CD4-positive, alpha-beta T cell treated with Interleukin-2 at 100 ng/mL for 4 hours (primary cell): Measurements from ENCODE around the gene HYOU1.
"Not testable (repeated sequence)": the region's sequence is repeated elsewhere in the genome, so short reads cannot be mapped to it uniquely, and the experiment has no call there.

Experiments used
- DNase-seq: peaks from one replicate; pipeline ENCODE4 v3.0.0-alpha.2; 2020; ENCODE audit warnings: low spot score

The HYOU1 gene

GRCh38 chr11:119046489-119046888, 10.5 kb downstream of the HYOU1 start:
- no peak for DNase-seq

GRCh38 chr11:119044708-119045107, 12.3 kb downstream of the HYOU1 start:
- no peak for DNase-seq

- DNase-seq: no peak
Measured at GRCh38 chr11:119042927-119043326, 14.1 kb downstream of the HYOU1 start.

GRCh38 chr11:119041821-119042514, 15.0 kb downstream of the HYOU1 start:
- no peak for DNase-seq

- not testable (repeated sequence) for DNase-seq
Measured at GRCh38 chr11:119039471-119039870, 17.5 kb downstream of the HYOU1 start.

- DNase-seq: no peak
Measured at GRCh38 chr11:119038884-119039283, 18.1 kb downstream of the HYOU1 start.

- DNase-seq: no peak
Measured at GRCh38 chr11:119034813-119035212, 22.2 kb downstream of the HYOU1 start.

GRCh38 chr11:119033421-119033820, 23.6 kb downstream of the HYOU1 start:
- DNase-seq: not testable (repeated sequence)

- DNase-seq: no peak
Measured at GRCh38 chr11:119031912-119032280, 25.1 kb downstream of the HYOU1 start.

GRCh38 chr11:119030329-119031047, 26.5 kb downstream of the HYOU1 start, which contains the start of gene SLC37A4:
SLC37A4 (minus strand) TSS chr11:119030877.
- DNase-seq: peak; percentile 100

- no peak for DNase-seq
Measured at GRCh38 chr11:119030029-119030328, 27.0 kb downstream of the HYOU1 start.

GRCh38 chr11:119029340-119030028, 27.5 kb downstream of the HYOU1 start:
- peak; percentile 9 for DNase-seq

- no peak for DNase-seq
Measured at GRCh38 chr11:119029069-119029339, 28.0 kb downstream of the HYOU1 start.

- DNase-seq: no peak
Measured at GRCh38 chr11:119028346-119029068, 28.5 kb downstream of the HYOU1 start.

- no peak for DNase-seq
Measured at GRCh38 chr11:119027561-119028345, 29.3 kb downstream of the HYOU1 start.

- DNase-seq: no peak
Measured at GRCh38 chr11:119026970-119027369, 30.0 kb downstream of the HYOU1 start.

- no peak for DNase-seq
Measured at GRCh38 chr11:119025978-119026766, 30.8 kb downstream of the HYOU1 start.

- no peak for DNase-seq
Measured at GRCh38 chr11:119025541-119025940, 31.5 kb downstream of the HYOU1 start.

- no peak for DNase-seq
Measured at GRCh38 chr11:119025099-119025473, 31.9 kb downstream of the HYOU1 start.

GRCh38 chr11:119024430-119025098, 32.4 kb downstream of the HYOU1 start:
- no peak for DNase-seq

- DNase-seq: no peak
Measured at GRCh38 chr11:119023741-119024140, 33.3 kb downstream of the HYOU1 start.
